ENCODE data around the gene ACTN3.

DNA sequence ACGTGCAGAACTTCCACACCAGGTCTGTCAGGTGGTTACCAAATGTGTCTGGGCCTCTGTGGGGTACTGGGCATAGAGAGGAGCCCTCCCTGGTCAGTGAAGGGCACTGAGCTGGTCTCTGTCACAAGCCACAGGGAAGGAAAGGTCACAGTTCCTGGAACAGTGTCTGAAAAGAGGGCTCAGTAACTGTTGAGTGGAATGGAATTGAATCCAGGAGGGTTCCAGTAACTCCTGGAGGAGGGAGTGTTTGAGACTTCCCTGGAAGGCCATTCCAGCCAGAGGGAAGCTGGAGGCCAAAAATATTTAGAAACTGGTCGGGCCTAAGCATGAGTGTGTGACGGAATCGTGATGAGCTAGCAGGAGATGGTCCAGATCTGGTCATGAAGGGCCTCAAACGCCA lies 7.9 kb downstream of the ACTN3 start:
- TF ChIP-seq, protein P1, sequence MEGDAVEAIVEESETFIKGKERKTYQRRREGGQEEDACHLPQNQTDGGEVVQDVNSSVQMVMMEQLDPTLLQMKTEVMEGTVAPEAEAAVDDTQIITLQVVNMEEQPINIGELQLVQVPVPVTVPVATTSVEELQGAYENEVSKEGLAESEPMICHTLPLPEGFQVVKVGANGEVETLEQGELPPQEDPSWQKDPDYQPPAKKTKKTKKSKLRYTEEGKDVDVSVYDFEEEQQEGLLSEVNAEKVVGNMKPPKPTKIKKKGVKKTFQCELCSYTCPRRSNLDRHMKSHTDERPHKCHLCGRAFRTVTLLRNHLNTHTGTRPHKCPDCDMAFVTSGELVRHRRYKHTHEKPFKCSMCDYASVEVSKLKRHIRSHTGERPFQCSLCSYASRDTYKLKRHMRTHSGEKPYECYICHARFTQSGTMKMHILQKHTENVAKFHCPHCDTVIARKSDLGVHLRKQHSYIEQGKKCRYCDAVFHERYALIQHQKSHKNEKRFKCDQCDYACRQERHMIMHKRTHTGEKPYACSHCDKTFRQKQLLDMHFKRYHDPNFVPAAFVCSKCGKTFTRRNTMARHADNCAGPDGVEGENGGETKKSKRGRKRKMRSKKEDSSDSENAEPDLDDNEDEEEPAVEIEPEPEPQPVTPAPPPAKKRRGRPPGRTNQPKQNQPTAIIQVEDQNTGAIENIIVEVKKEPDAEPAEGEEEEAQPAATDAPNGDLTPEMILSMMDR (IDR thresholded peaks at IDR 0.05): no peak
- no peak for TF ChIP-seq POLR2A (IDR thresholded peaks at IDR 0.05)
